HCT116 (cell line): Measurements from ENCODE around the gene HES2.

Experiments
- EZH2 ChIP-seq: fragments of 200-600 bp; sonication (generic); IDR thresholded peaks from 2 replicates; pipeline ENCODE4 v1.6.1; 2017; ENCODE audit warnings: antibody characterized with exemption, mixed run types
- EZH2phosphoT487 ChIP-seq: fragments of 200-600 bp; IDR thresholded peaks from 2 replicates; pipeline ENCODE4 v1.6.1; 2018; ENCODE audit warnings: antibody characterized with exemption, borderline replicate concordance
- POLR2A ChIP-seq: IDR thresholded peaks from 2 replicates; pipeline ENCODE4 v1.7.0; 2011; ENCODE audit warnings: borderline replicate concordance; ENCODE audit not compliant: insufficient read depth, insufficient read length; ENCODE audit errors: extremely low read depth
- POLR2AphosphoS5 ChIP-seq: IDR thresholded peaks from 2 replicates; pipeline ENCODE4 v1.6.1; 2011; ENCODE audit warnings: mild to moderate bottlenecking, low read depth, low read length, moderate library complexity
- RAD21 ChIP-seq: IDR thresholded peaks from 2 replicates; pipeline ENCODE4 v1.6.1; 2012; ENCODE audit warnings: low read depth, mild to moderate bottlenecking
- SIN3A ChIP-seq: IDR thresholded peaks from 2 replicates; pipeline ENCODE4 v1.6.1; 2012; ENCODE audit warnings: low read depth
- SP1 ChIP-seq: IDR thresholded peaks from 2 replicates; pipeline ENCODE4 v1.6.1; 2012; ENCODE audit warnings: low read depth
- TCF7L2 ChIP-seq: IDR thresholded peaks from 2 replicates; pipeline ENCODE4 v1.7.0; 2011; ENCODE audit warnings: borderline replicate concordance, inconsistent platforms; ENCODE audit not compliant: insufficient read depth, insufficient read length; ENCODE audit errors: extremely low read depth
- ZFX ChIP-seq: fragments of 450-650 bp; IDR thresholded peaks from 2 replicates; pipeline ENCODE4 v1.6.1; 2017
- ZNF274 ChIP-seq: fragments of 200-500 bp; sonication (Bioruptor generic); IDR thresholded peaks from 2 replicates; pipeline ENCODE4 v1.6.1; 2014; ENCODE audit warnings: mild to moderate bottlenecking, low read depth, low read length, inconsistent platforms
- TF ChIP-seq, protein P1 (sequence below): IDR thresholded peaks from 2 replicates; pipeline ENCODE4 v1.6.1; 2012; ENCODE audit warnings: low read depth
- TF ChIP-seq, protein P2 (sequence below), 3 experiments: fragments of 200-600 bp in 1 of 3; sonication (generic) in 1 of 3; IDR thresholded peaks in 2 of 3; conservative IDR thresholded peaks in 1 of 3; 2 replicates each; pipeline ENCODE4 v1.5.1; 2012 to 2017; ENCODE audit warnings: low read depth in 2 of 3, low read length in 2 of 3, antibody characterized with exemption in 1 of 3, borderline replicate concordance in 1 of 3, control low read depth in 1 of 3, mild to moderate bottlenecking in 1 of 3, mixed read lengths in 1 of 3, mixed run types in 1 of 3, moderate library complexity in 1 of 3; ENCODE audit not compliant: insufficient read depth in 1 of 3
- TF ChIP-seq, protein P3 (sequence below): IDR thresholded peaks from 2 replicates; pipeline ENCODE4 v1.6.1; 2012

DNA sequence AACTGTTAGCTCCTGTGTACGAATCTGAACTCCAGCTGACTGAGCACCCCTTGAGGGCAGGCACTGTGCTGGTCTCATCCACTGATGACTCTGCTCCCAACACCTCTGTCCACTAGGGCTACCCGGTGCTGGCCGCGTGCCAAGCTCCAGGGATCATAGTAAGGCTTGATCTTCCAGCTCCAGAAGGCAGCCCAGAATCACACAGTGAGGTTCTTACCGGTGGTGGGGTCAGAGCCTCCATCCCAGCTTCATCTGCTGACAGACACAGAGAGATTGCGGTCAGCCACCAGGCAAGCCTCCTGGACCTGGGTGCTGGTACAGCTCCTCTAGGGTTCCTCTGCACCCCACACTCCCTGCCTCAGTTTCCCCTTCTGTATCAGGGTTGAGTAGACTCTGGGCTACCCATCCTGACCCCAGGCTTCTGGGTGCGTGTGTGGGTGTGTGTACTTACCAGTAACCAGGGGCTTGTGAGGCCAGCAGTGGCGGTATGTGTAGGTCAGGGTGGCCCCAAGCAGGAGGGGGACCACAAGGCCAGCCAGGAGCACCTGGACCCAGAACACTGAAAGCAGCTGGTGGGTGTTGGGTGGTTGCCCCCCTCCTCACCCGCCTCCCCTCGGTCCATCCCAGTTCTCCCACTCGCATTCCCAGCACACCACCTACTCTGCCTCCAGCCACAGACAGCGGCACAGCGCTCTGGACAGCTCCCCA lies 42.8 kb upstream of the HES2 start:
- TF ChIP-seq, protein P1, sequence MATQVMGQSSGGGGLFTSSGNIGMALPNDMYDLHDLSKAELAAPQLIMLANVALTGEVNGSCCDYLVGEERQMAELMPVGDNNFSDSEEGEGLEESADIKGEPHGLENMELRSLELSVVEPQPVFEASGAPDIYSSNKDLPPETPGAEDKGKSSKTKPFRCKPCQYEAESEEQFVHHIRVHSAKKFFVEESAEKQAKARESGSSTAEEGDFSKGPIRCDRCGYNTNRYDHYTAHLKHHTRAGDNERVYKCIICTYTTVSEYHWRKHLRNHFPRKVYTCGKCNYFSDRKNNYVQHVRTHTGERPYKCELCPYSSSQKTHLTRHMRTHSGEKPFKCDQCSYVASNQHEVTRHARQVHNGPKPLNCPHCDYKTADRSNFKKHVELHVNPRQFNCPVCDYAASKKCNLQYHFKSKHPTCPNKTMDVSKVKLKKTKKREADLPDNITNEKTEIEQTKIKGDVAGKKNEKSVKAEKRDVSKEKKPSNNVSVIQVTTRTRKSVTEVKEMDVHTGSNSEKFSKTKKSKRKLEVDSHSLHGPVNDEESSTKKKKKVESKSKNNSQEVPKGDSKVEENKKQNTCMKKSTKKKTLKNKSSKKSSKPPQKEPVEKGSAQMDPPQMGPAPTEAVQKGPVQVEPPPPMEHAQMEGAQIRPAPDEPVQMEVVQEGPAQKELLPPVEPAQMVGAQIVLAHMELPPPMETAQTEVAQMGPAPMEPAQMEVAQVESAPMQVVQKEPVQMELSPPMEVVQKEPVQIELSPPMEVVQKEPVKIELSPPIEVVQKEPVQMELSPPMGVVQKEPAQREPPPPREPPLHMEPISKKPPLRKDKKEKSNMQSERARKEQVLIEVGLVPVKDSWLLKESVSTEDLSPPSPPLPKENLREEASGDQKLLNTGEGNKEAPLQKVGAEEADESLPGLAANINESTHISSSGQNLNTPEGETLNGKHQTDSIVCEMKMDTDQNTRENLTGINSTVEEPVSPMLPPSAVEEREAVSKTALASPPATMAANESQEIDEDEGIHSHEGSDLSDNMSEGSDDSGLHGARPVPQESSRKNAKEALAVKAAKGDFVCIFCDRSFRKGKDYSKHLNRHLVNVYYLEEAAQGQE: no peak
- TF ChIP-seq, protein P2, sequence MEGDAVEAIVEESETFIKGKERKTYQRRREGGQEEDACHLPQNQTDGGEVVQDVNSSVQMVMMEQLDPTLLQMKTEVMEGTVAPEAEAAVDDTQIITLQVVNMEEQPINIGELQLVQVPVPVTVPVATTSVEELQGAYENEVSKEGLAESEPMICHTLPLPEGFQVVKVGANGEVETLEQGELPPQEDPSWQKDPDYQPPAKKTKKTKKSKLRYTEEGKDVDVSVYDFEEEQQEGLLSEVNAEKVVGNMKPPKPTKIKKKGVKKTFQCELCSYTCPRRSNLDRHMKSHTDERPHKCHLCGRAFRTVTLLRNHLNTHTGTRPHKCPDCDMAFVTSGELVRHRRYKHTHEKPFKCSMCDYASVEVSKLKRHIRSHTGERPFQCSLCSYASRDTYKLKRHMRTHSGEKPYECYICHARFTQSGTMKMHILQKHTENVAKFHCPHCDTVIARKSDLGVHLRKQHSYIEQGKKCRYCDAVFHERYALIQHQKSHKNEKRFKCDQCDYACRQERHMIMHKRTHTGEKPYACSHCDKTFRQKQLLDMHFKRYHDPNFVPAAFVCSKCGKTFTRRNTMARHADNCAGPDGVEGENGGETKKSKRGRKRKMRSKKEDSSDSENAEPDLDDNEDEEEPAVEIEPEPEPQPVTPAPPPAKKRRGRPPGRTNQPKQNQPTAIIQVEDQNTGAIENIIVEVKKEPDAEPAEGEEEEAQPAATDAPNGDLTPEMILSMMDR (IDR thresholded peaks at IDR 0.05 in 2 of 3, conservative IDR thresholded peaks at IDR 0.05 in 1 of 3; ENCODE audit: borderline replicate concordance in 1 of 3, insufficient read depth in 1 of 3, low read depth in 2 of 3, low read length in 2 of 3): no peak; a peak in 1 of 6 replicates
- no peak for TF ChIP-seq EZH2
- no peak for TF ChIP-seq ZNF274
- no peak; the same call in 1 of the 2 replicates for TF ChIP-seq POLR2AphosphoS5
- TF ChIP-seq POLR2A: no peak
- no peak for TF ChIP-seq TCF7L2
- no peak for TF ChIP-seq SP1
- TF ChIP-seq ZFX: no peak
- no peak for TF ChIP-seq EZH2phosphoT487
- TF ChIP-seq, protein P3, sequence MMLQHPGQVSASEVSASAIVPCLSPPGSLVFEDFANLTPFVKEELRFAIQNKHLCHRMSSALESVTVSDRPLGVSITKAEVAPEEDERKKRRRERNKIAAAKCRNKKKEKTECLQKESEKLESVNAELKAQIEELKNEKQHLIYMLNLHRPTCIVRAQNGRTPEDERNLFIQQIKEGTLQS: no peak
- TF ChIP-seq SIN3A: no peak
- TF ChIP-seq RAD21: no peak
